H9 (cell line): ENCODE results near the gene ITSN1. TPM values are rescaled to one million over a fixed set of nuclear protein-coding genes. Genes with fewer than 3 reads are reported as not detected.

ENCODE experiments used
- DNase-seq: peaks from one replicate; pipeline ENCODE4 v3.0.0-alpha.2; 2017
- H2AFZ ChIP-seq: one replicate; pipeline ENCODE4 v1.6.1; 2013; ENCODE audit warnings: mild to moderate bottlenecking, low read length, control low read depth, moderate library complexity
- H2AK5ac ChIP-seq: 2 replicates; pipeline ENCODE4 v1.6.1; 2013; ENCODE audit warnings: low read length, control low read depth, mixed read lengths; ENCODE audit not compliant: insufficient read length
- H2BK120ac ChIP-seq: one replicate; pipeline ENCODE4 v1.6.1; 2013; ENCODE audit warnings: low read depth, mild to moderate bottlenecking, low read length, control low read depth, inconsistent platforms; ENCODE audit not compliant: poor library complexity, severe bottlenecking
- H2BK12ac ChIP-seq: 2 replicates; pipeline ENCODE4 v1.6.1; 2013; ENCODE audit warnings: low read length, control low read depth, mixed read lengths, low read depth; ENCODE audit not compliant: insufficient read length
- H2BK15ac ChIP-seq: 2 replicates; pipeline ENCODE4 v1.6.1; 2013; ENCODE audit warnings: low read depth, low read length, control low read depth
- H2BK20ac ChIP-seq: one replicate; pipeline ENCODE4 v1.6.1; 2013; ENCODE audit warnings: low read depth, mild to moderate bottlenecking, low read length, control low read depth, inconsistent platforms; ENCODE audit not compliant: poor library complexity, severe bottlenecking
- H2BK5ac ChIP-seq: 2 replicates; pipeline ENCODE4 v1.6.1; 2013; ENCODE audit warnings: low read length, control low read depth, mixed read lengths; ENCODE audit not compliant: insufficient read length
- H3K14ac ChIP-seq: 2 replicates; pipeline ENCODE4 v1.6.1; 2013; ENCODE audit warnings: low read length, control low read depth; ENCODE audit not compliant: insufficient read depth
- H3K18ac ChIP-seq: 2 replicates; pipeline ENCODE4 v1.6.1; 2013; ENCODE audit warnings: low read depth, mild to moderate bottlenecking, mixed read lengths, low read length, control low read depth; ENCODE audit not compliant: insufficient read length
- H3K23ac ChIP-seq: 2 replicates; pipeline ENCODE4 v1.6.1; 2013; ENCODE audit warnings: low read length, control low read depth, mixed read lengths, low read depth; ENCODE audit not compliant: insufficient read length
- H3K23me2 ChIP-seq: 2 replicates; pipeline ENCODE4 v1.6.1; 2013; ENCODE audit warnings: low read depth, mild to moderate bottlenecking, mixed read lengths, low read length, control low read depth; ENCODE audit not compliant: insufficient read length, poor library complexity, severe bottlenecking
- H3K27ac ChIP-seq: 2 replicates; pipeline ENCODE4 v1.5.1; 2013; ENCODE audit warnings: low read length, control low read depth, mixed read lengths, low read depth; ENCODE audit not compliant: insufficient read length
- H3K27me3 ChIP-seq: 2 replicates; pipeline ENCODE4 v1.6.1; 2013; ENCODE audit warnings: low read length, control low read depth, inconsistent platforms; ENCODE audit not compliant: insufficient read depth
- H3K4ac ChIP-seq: 2 replicates; pipeline ENCODE4 v1.6.1; 2013; ENCODE audit warnings: low read depth, mild to moderate bottlenecking, control low read depth, inconsistent platforms, low read length, moderate library complexity
- H3K4me1 ChIP-seq: 2 replicates; pipeline ENCODE4 v1.6.1; 2013; ENCODE audit warnings: low read length, control low read depth, inconsistent platforms; ENCODE audit not compliant: insufficient read depth
- H3K4me2 ChIP-seq: 2 replicates; pipeline ENCODE4 v1.6.1; 2013; ENCODE audit warnings: low read length, control low read depth, mixed read lengths; ENCODE audit not compliant: insufficient read length, insufficient read depth
- H3K56ac ChIP-seq: 2 replicates; pipeline ENCODE4 v1.6.1; 2013; ENCODE audit warnings: low read depth, mild to moderate bottlenecking, mixed read lengths, low read length, control low read depth; ENCODE audit not compliant: insufficient read length
- H3K79me1 ChIP-seq: 2 replicates; pipeline ENCODE4 v1.6.1; 2013; ENCODE audit warnings: low read depth, mild to moderate bottlenecking, moderate library complexity, low read length, control low read depth, inconsistent platforms; ENCODE audit not compliant: insufficient read depth, poor library complexity, severe bottlenecking
- H3K79me2 ChIP-seq: 2 replicates; pipeline ENCODE4 v1.6.1; 2013; ENCODE audit warnings: low read length, control low read depth, inconsistent platforms; ENCODE audit not compliant: insufficient read depth
- H3K9ac ChIP-seq: 2 replicates; pipeline ENCODE4 v1.6.1; 2013; ENCODE audit warnings: low read length, control low read depth, mixed read lengths; ENCODE audit not compliant: insufficient read length; ENCODE audit errors: extremely low read depth
- H3K9me3 ChIP-seq: one replicate; pipeline ENCODE4 v1.6.1; 2013; ENCODE audit warnings: low read depth, low read length, inconsistent platforms; ENCODE audit not compliant: control insufficient read depth
- H3T11ph ChIP-seq: one replicate; pipeline ENCODE4 v1.6.1; 2013; ENCODE audit warnings: mild to moderate bottlenecking, low read length, control low read depth, inconsistent platforms
- H4K20me1 ChIP-seq: one replicate; pipeline ENCODE4 v1.6.1; 2013; ENCODE audit not compliant: control insufficient read depth, insufficient read length, insufficient read depth
- H4K5ac ChIP-seq: 2 replicates; pipeline ENCODE4 v1.6.1; 2013; ENCODE audit warnings: low read depth, mild to moderate bottlenecking, mixed read lengths, low read length, control low read depth; ENCODE audit not compliant: insufficient read length
- H4K8ac ChIP-seq: replicated peaks from 2 replicates; pipeline ENCODE4 v1.6.1; 2013; ENCODE audit warnings: low read length, control low read depth, mixed read lengths, low read depth; ENCODE audit not compliant: insufficient read length
- H4K91ac ChIP-seq: 2 replicates; pipeline ENCODE4 v1.6.1; 2013; ENCODE audit warnings: low read depth, mild to moderate bottlenecking, moderate library complexity, mixed read lengths, low read length, control low read depth; ENCODE audit not compliant: insufficient read length
- H3K27ac Mint-ChIP-seq, 3 experiments: 2 replicates in 2 of 3; 3 replicates in 1 of 3; pipeline ENCODE4 v1.8.0; 2020 to 2021; ENCODE audit warnings: mixed read lengths in 3 of 3, mild to moderate bottlenecking in 1 of 3, moderate library complexity in 1 of 3
- H3K27me3 Mint-ChIP-seq: 2 replicates; pipeline ENCODE4 v1.8.0; 2021; ENCODE audit warnings: low read depth, mild to moderate bottlenecking, moderate library complexity, mixed read lengths
- H3K36me3 Mint-ChIP-seq, 3 experiments: 2 replicates in 2 of 3; 3 replicates in 1 of 3; pipeline ENCODE4 v1.8.0; 2020 to 2021; ENCODE audit warnings: low read depth in 3 of 3, mixed read lengths in 3 of 3; ENCODE audit not compliant: insufficient read depth in 1 of 3
- H3K4me1 Mint-ChIP-seq, 2 experiments: 2 replicates each; pipeline ENCODE4 v1.8.0; 2020; ENCODE audit warnings: mixed read lengths in 2 of 2
- H3K4me3 Mint-ChIP-seq, 2 experiments: 2 replicates in 1 of 2; 3 replicates in 1 of 2; pipeline ENCODE4 v1.8.0; 2020 to 2021; ENCODE audit warnings: mild to moderate bottlenecking in 2 of 2, mixed read lengths in 2 of 2, moderate library complexity in 1 of 2
- H3K9me3 Mint-ChIP-seq, 2 experiments: 2 replicates in 1 of 2; 3 replicates in 1 of 2; pipeline ENCODE4 v1.8.0; 2020; ENCODE audit warnings: mild to moderate bottlenecking in 2 of 2, mixed read lengths in 2 of 2, moderate library complexity in 1 of 2
- WGBS: extraction: QIAGEN DNeasy Blood & Tissue Kit; methylation state at CpG from one replicate; pipeline ENCODE4 v1.1.7; 2013; ENCODE audit warnings: missing lambda C conversion rate, low lambda C conversion rate, mixed read lengths; ENCODE audit not compliant: insufficient read length; ENCODE audit errors: extremely low coverage; 5-methylcytosine and 5-hydroxymethylcytosine counted together
- total RNA-seq: library from RNA; stranded (reverse); gene quantifications from 2 replicates; pipeline ENCODE4 v1.2.1, GENCODE V29; 2021
- TF ChIP-seq, protein P1 (sequence below): fragments of 200-600 bp; sonication (generic); conservative IDR thresholded peaks from 3 replicates; pipeline ENCODE4 v1.8.0; 2021; ENCODE audit warnings: antibody characterized with exemption, mild to moderate bottlenecking

The ITSN1 gene
- total RNA-seq, 1 experiment from 2014 or later: 94.2 TPM

GRCh38 chr21:33634254-33634653 lies 8.0 kb upstream of the ITSN1 start:
- Mint-ChIP-seq H3K36me3 (peaks cover 14 to 26% (median 18%) of the 10 kb centered on the region in 3 experiments), H3K27me3 (no peaks in the 10 kb centered on the region), H3K4me1 (peaks cover 7 to 15% of the 10 kb centered on the region in 2 experiments), H3K4me3 (no peak overlapping the region), H3K27ac (no peak overlapping the region; a peak in 1 of 7 replicates), H3K9me3 (peaks cover 4 to 5% of the 10 kb centered on the region in 2 experiments; a peak in 4 of 5 replicates)
- Histone ChIP-seq H4K8ac (no peak overlapping the region), H2BK12ac (no peak overlapping the region), H2BK120ac (no peak overlapping the region), H3K79me2 (no peaks in the 10 kb centered on the region), H3K14ac (no peak overlapping the region), H3K9ac (no peak overlapping the region), H3K23me2 (no peaks in the 10 kb centered on the region), H2BK20ac (no peak overlapping the region), H4K5ac (no peak overlapping the region), H2BK5ac (no peak overlapping the region), H3K27ac (no peak overlapping the region), H2AK5ac (no peak overlapping the region), H3K4me2 (no peak overlapping the region), H3K79me1 (no peaks in the 10 kb centered on the region), H4K20me1 (no peaks in the 10 kb centered on the region), H3K18ac (no peak overlapping the region), H3K23ac (no peak overlapping the region), H3T11ph (no peak overlapping the region), H3K27me3 (no peaks in the 10 kb centered on the region), H4K91ac (no peak overlapping the region), H2BK15ac (no peak overlapping the region), H3K4ac (no peak overlapping the region), H3K9me3 (no peaks in the 10 kb centered on the region), H2AFZ (no peak overlapping the region), H3K56ac (no peak overlapping the region), H3K4me1 (no peaks in the 10 kb centered on the region)
- TF ChIP-seq, protein P1, sequence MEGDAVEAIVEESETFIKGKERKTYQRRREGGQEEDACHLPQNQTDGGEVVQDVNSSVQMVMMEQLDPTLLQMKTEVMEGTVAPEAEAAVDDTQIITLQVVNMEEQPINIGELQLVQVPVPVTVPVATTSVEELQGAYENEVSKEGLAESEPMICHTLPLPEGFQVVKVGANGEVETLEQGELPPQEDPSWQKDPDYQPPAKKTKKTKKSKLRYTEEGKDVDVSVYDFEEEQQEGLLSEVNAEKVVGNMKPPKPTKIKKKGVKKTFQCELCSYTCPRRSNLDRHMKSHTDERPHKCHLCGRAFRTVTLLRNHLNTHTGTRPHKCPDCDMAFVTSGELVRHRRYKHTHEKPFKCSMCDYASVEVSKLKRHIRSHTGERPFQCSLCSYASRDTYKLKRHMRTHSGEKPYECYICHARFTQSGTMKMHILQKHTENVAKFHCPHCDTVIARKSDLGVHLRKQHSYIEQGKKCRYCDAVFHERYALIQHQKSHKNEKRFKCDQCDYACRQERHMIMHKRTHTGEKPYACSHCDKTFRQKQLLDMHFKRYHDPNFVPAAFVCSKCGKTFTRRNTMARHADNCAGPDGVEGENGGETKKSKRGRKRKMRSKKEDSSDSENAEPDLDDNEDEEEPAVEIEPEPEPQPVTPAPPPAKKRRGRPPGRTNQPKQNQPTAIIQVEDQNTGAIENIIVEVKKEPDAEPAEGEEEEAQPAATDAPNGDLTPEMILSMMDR: no peak
- DNase-seq: no peak
- no CpG with 5 or more reads among the region's 2 CpGs for WGBS
